Smooth muscle cell of the brain vasculature (primary cell): ENCODE results near the gene FOXC2.
"Not testable (repeated sequence)": the region's sequence is repeated elsewhere in the genome, so short reads cannot be mapped to it uniquely, and the experiment has no call there.

ENCODE experiments used
- DNase-seq: peaks from one replicate; pipeline ENCODE4 v3.0.0-alpha.2; 2012; ENCODE audit warnings: low read depth, low spot score

The FOXC2 gene

DNA sequence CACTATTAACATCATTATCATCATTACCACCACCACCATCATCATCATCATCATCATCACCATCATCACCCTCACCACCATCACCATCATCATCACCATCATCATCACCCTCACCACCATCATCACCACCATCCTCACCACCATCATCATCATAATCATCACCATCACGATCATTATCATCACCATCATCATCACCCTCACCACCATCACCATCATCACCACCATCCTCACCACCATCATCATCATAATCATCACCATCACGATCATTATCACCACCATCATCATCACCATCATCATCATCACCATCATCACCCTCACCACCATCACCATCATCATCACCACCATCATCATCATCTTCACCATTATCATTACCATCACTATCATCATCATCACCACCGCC is 21.3 kb downstream of the FOXC2 start:
- not testable (repeated sequence) for DNase-seq

DNA sequence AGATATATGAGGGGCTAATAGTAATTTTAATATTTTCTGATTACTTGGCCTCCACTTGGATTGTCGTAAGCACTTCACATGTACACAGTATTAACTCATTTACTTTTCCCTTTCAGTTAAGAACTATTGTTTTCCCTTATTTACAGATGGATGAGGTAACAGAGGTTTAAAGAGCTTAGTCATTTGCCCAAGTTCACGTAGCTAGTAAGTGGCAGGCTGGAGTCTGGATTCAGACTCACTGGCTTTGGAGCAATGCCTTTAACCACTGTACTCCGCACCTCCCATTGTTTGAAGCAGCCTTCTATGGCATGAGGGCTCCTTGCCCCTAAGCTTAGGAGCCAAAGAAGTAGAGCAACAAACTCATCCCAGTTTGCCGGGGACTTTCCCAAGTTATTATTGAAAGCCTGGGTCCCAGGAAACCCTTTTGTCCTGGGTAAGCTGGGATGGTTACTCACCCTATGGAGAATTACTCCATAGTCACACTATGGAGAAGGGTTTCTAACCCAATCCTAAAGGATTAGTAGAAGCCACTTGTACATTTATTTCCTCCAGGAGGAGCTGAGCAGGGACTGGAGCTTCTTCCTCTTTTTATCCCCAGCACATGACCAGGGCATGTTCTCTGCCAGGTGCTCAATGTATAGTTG is 24.0 kb downstream of the FOXC2 start:
- DNase-seq, result no peak

DNA sequence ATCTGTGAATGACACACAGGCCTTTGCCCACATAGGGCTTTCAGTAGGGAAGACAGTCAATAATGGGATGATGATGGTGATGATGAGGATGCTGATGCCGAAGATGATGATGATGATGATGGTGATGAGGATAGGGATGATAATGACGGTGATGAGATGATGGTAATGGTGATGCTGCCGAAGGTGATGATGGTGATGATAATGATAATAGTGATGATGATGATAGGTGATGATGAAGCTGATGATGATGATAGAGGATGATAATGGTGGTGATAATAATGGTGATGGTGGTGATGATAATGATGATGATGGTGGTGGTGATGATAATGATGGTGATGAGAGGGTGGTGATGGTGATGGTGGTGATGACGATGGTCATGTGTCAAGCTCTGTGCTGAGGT is 24.6 kb downstream of the FOXC2 start:
- DNase-seq, result no peak

DNA sequence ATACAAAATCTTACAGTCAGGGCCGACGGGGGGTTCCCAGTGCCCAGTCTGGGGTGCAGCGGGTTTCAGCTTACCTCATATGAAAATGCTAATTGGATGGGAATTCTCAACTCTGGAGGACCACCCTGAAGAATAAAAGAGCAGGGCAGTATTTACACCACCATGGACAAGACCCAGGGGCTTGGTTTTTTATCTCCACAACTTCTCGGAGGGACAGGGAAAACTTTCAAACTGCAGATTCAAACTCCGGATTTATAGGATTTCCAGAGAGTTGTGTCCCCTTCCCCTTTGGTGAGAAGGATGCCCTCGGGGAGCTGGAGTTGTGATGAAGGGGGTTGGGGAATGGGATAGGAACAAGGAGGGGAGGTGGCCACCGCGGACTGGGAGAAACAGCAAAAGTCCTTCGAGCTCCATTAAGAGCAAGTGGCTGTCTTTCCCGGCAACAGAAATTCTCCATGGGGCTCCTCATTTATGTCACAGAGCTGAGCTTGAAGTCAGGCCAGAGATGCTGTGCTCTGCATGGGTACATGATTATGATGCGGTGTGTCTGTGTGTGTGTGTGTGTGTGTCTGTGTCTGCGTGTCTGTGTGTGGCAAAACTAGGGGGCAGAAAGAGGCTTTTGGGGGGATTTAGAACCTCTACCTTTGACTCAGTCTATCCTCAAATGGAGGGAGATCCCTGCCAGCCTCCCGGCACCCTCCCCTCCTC is 27.4 kb downstream of the FOXC2 start:
- no peak for DNase-seq

DNA sequence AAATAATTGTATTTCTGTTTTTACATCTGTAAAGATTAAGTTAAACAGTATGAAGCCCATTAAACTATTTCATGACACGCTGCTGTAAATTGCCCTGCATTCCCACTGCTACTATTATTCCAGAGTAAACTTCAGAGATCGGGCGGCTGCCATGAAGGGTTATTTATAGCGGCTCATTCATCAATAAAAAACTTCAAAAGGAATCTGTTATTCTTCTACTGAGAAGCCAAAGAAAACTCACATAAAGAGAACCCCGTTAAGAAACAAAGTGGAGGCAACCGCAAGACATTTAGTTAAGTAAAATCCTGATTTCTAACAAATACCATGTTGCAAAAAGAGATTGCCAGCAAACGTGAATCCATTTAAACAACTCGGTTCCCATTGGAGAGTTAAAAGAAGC is 28.1 kb downstream of the FOXC2 start:
- DNase-seq, result no peak

DNA sequence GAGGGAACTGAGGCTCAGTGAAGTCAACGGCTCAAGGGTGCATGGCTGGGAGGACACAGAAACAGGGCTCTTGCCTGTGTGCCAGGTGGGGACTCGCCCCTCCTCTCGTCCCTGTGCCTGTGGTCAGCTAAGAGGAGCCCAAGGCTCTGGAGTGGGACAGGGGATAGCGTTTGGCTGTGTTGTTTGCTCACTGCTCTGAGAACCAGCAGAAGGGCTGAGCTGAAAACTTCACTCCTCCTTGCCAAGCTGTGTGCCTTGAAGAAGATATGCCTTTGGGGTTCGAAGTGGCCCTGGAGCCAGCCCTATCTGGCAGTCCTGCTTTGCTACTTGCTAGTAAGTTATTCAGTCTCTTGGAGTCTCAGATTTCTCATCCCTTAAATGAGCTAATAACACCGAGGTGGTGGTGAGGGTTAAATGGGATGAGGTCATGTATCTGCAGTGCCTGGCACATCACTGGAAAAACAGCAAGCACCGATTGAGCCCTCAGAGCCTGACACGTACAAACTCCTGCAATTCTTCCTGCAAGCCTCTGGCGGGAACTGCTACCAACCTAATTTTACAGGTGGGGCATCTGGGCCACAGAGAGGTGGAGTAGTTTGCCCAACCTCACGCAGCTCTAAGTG is 29.5 kb downstream of the FOXC2 start:
- no peak for DNase-seq

DNA sequence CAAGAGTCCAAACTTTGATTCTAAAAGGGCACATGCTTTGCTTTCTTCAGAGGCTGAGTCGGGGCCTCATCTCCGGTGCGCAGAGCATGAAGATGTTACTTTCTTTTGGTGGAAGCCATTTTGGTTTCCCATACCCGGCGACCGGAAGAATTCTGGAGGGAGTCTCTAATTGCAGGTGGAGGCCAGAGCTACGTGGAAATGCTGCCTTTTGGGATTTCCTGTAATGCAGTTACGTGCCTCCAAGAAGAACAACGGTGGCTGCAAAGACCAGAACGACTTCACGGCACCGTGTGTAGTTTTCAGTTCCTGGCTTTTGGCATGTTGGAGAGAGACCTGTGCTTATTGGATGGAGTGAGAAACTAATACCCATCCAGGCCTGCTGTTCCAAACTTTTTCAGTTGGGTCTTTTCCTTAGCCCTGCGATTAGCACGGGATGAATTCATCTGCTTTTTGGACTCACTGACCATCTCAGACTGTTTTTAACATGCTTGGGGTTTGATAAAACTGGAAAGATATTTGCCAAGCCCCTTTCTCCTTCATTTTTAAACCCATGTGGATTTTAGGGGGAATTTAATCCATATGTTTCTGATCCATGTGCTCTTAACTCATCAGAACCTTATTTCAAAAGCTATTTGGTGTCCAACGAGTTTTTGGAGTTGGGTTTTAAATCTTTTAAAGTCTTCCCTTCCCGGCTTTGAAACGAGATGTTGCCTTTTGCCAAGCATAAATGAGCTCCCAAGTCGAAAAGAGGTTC is 30.7 kb downstream of the FOXC2 start:
- no peak for DNase-seq

DNA sequence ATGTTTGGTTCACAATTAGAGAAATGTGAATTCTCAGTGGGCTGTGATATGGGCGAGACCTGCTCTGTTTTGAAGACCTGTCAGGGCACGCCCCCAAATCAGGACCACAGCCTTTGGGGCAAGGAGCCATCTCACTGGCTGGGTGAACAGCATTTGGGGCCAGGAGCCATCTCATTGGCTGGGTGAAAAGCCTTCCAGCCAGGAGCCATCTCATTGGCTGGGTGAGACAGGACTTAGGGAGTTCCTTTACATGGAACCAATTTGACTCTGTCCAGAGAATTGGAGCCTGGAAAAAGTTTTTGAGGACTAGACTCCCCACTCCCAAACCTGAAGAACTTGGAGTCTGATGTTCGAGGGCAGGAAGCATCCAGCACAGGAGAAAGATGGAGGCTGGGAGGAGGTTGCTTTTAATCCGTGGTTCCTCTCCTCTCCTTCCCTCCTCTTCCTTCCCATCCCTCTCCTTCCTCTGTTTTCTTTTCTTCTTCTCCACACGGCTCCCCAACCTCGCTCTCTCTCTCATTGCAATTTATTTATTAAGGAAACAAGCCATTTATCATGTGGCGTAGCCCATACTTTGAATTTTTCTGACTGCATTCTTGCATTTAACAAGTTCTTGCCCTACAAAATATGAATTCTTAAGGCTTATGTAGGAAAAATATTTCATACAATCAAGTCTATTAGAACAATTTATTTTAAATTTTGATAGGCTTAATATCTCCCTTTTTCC is 31.4 kb downstream of the FOXC2 start:
- no peak for DNase-seq

DNA sequence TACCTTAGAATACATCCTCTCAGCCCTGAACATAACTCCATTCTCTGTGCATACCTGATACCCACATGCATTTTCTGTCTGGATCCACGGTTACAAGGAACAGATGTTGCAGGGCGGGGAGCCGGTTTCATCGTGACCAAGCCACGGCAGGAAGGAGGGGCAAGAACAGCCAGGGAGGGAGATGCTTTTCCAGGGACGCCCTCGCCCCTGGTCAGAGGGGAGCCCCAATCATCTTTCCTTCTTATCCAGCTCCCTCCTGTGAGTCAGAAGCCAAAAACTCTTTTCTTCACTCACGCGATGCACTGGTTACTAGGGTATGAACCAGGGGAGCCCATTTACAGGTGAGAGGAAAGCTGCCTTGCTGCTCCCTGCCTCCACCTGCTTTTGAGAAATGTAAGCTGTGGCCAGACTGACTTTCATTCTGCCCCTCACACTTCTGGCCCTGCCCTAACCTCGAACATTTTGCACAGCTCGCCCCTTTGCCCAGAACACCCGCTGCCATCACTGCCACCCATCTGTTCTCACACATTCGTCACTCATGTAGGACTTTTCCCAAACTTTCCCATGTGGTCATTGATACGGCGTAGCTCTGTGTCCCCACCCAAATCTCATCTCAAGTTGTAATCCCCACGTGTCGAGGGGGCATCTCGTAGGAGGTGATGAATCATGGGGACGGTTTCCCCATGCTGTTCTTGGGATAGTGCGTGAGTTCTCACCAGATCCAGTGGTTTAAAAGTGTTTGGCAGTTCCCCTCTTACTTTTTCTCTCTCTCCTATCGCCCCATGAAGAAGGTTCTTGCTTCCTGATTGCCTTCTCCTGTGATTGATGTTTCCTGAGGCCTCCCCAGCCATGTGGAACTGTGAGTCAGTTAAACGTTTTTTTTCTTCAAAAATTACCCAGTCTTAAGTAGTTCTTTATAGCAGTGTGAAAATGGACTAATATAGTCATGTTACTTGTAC is 32.3 kb downstream of the FOXC2 start:
- DNase-seq, result no peak

DNA sequence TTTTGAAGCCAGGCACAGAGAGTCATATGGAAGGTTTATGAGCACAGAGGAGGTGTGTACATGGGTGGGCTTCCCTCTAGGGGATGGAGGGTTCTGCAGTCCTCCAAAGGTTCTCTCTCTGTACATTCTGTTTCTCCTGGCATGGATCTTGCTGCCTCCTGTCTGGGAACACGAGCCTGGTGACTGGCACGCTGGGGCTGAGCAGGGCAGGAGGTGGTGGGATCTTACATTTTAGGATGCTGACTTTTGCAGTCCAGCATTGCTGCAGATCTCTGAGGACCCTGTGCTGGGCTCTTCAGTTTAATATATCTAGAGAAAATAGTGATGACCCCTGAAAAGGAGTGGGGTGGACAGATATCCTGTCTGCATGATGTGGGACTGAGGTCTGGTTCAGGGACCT is 34.7 kb downstream of the FOXC2 start:
- DNase-seq, result no peak

DNA sequence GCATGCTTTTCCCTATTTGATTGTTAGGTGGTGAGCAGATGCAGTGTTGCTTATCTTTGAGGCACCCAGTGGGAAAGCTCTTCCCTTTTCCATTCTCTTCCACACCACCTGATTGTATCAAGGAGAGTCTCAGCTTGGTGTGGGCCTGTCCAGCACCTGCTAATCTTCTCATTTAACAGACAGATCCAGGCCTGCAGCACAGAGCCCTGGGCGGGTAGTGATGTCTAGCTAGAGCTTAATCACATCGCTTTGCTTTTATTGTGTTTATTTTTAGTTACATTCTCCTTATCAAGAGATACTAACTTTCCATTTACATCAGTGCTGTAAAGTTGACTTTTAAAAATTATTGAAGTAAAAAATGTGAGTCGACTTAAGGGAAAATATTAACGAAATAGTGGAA is 35.9 kb downstream of the FOXC2 start:
- no peak for DNase-seq

DNA sequence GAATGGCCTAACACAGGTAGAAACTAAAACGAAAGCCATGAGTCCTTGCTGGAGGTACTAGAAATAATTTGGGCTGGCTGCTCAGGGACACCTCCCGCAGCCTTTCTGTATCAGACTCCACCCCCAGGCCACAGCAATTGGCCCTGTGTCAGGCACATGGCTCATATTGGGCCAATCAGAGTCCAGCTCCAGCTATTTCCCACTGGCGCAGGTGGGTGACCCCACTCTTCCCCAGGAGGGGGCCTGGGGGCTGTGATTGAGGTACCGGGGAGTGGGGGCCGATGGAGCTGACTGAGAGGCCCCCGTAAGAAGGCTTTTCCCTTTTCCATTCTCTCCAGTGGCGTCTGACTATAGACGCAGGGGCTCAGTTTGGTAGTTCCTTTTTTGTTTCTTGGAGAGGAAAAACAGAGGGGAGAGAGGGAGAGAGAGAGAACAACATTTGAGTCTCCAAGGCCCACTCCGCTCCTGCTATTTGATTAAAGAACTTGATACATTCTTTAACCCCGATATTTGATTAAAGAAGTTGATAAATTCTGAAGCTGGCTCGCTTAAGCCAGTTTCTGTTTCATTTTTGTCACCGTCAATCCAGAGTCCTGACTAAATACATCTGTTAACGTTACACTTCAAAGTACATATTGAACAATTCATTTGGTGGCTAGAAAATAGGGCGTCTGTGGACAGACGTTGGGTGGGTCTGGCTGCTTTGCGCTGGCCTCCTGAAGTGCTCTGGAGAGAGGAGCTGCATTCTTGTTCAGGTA is 38.0 kb downstream of the FOXC2 start:
- DNase-seq, result no peak

DNA sequence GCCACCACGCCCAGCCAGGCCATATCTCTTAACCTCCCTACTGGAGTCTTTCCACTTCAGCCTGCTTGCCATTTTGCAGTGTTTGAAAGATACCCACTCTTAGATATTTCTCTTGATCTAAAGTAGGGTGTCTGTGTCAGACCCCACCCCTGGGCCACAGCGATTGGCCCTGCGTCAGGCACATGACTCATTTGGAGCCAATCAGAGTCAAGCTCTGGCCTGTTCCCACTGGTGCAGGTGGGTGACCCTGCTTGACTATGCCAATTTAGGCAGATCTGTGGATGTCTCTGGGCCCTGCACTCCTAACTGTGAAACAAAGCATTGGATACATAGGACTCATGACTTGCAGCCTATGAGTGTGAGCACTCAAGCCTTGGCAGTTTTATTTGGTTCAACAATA is 39.3 kb downstream of the FOXC2 start:
- no peak for DNase-seq

DNA sequence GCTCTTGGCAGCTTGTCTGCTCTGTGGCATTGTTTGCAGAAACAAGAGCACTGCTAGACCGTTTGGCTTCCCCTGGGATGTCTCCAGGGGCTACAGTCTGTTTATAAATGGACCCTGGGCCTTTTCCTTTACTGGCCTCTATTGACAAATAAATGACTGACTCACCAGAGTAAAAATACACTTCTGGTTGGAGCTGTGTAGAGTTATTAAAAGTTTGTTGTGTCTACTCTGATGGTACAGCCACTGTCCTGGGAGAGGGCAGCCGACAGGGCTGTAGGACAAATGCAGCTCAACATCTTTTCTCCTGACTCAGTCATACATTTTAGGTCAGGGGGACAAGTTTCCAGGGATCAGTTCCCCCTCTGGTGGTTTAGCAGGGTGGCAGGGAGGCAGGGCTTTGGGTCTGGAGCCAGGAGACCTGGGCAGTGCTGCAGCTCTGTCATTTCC is 41.7 kb downstream of the FOXC2 start:
- DNase-seq, result no peak

DNA sequence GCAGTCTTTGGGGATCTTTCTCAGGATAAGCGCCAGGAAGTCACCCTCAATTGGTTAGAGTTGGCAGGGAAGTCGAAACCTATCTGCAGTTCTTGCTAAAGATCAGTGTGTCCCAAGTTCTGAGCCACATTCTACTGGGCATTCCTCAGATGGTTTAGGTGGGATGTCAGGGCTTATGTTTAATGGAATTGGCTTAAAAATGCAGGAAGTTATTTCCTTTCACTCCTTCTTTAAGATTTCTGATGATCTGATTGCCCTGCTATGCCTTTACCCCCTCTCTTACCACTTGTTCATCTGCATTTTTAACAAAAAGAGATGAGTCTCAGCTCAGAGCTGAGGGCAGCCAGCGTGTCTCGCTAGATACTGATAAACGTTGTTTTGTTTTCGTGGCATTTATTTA is 42.5 kb downstream of the FOXC2 start:
- no peak for DNase-seq

DNA sequence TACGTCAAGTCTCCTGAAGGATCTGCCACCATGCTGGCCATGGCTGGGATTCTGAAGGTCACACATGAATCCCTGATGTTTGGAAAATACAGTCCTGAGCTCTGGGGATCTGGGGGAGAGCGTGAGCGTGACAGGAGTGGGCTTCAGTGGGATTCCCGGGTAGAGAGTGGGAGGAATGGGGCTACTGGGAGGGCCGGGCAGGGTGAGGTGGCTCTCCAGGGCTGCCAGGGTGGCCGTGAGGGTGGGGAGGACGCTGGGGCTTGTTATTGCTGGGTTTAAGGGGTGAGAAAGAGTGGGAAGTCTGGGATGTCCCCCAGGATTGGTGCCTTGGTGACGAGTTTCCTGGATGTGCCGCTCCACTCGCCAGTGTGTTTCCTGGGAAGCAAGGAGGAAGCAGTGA is 43.0 kb downstream of the FOXC2 start:
- DNase-seq, result no peak

DNA sequence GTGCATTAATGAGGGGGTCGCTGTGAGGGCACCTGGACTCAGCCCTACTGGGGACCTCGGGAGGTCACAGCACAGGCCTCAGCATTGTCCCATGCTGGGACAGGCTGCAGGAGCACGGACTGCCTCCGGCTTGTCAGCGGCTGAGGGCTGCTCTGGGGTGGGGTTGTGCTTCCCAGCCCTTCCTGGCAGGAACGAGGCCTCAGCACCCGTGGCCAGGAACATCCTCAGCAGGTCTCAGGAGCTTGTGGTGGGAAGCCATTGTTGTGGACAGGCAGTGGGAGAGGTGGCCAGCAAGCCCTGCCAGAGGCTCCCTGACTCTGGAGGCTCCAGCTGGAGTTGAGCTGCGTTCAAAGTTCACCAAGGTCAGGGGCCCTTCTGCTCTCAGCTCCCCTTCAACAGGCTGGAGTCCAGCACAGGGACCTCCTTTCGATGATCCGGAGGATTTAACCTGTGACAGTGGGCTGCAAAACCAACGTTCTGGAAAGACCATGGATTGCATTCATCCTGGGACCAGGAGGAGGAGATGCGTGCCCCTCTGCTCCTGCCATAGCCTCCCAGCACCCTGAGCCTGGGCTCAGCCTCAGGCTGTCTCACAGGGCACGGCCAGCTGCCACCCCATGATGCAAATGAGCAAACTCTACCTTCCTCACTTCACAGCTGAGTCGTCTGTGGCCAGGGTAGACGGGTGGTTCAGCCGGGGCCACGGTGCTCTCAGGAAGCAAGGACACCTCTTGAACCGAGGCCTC is 44.3 kb downstream of the FOXC2 start:
- DNase-seq, result no peak

DNA sequence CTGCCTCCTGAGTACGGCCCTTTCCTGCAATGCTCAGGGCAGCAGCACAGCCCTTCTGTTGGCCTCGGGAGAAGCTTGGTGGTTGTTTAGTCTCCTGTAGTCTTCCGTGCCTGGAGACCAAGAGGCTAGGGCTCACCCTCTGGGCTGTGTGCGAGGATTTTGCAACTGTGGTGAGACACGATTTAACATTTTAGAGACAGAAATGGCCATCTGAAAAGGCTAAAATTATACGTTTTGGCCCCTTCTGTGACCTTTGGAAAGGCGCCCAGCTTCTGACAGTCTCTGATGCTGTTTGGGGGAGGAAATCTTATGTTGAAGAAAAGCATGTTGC is 44.9 kb downstream of the FOXC2 start:
- peak; percentile 57 for DNase-seq

DNA sequence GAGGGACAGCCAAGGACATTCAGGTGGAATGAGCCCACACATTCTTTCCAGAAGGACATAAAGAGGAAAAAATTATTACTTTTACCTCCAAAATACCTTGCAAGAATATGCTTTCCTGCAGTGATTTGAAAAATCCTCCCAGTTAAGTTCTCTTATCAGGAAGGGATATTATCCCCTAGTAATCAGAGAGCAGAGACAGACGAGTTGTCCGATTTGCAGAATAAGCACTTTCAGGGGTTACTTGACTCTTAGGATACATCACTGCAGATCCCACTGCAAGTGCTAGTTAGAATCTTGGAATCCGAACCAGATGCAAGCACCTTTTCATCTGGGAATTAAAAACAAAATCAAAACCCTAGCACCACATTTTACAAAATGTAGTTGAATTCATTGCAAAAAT is 45.3 kb downstream of the FOXC2 start:
- no peak for DNase-seq
